Epithelial cell of proximal tubule (primary cell): Measurements from ENCODE around the gene LIM2. TPM values are rescaled to one million over a fixed set of nuclear protein-coding genes. Genes with fewer than 3 reads are reported as not detected.

Source experiments
- DNase-seq: peaks from one replicate; pipeline ENCODE4 v3.0.0-alpha.2; 2011; ENCODE audit warnings: low read depth
- H3K4me3 ChIP-seq: 2 replicates; pipeline ENCODE4 v1.5.1; 2011; ENCODE audit warnings: low read depth, mild to moderate bottlenecking, low read length
- CTCF ChIP-seq: conservative IDR thresholded peaks from 2 replicates; pipeline ENCODE4 v1.5.1; 2012; ENCODE audit warnings: low read depth, mild to moderate bottlenecking, low read length
- total RNA-seq: library from RNA; depleted of rRNA; stranded (reverse); fragments of >200 nt; gene quantifications from 2 replicates; pipeline ENCODE4 v1.2.3, GENCODE V29; 2015

LIM2 gene
- total RNA-seq, result not detected in 2 replicates

- TF ChIP-seq CTCF, result no peak
- H3K4me3 ChIP-seq, result no peak within 1 kb of the TSS
- DNase-seq, result no peak
These were observed at the start of gene LIM2 for GRCh38 chr19:51387924-51388389. LIM2 (minus strand) TSS chr19:51387974; CDS start chr19:51387443, 531 bp downstream.

- H3K4me3 ChIP-seq, result no peak overlapping the region
- no peak for TF ChIP-seq CTCF
- no peak for DNase-seq
These were observed 46.7 kb upstream of the LIM2 start for GRCh38 chr19:51434456-51434855.

GRCh38 chr19:51433043-51433442 is 45.3 kb upstream of the LIM2 start:
- TF ChIP-seq CTCF, result no peak
- no peak for DNase-seq
- no peak overlapping the region for H3K4me3 ChIP-seq

- DNase-seq, result no peak
- TF ChIP-seq CTCF, result no peak
- H3K4me3 ChIP-seq, result no peak overlapping the region
These were observed 43.4 kb upstream of the LIM2 start for GRCh38 chr19:51431124-51431523.

- TF ChIP-seq CTCF, result no peak
- DNase-seq, result no peak
- H3K4me3 ChIP-seq, result no peak overlapping the region
These were observed 42.4 kb upstream of the LIM2 start for GRCh38 chr19:51430221-51430620.

GRCh38 chr19:51427201-51427600 is 39.4 kb upstream of the LIM2 start:
- H3K4me3 ChIP-seq, result no peak overlapping the region
- TF ChIP-seq CTCF, result no peak
- DNase-seq, result no peak

- DNase-seq, result no peak
- no peak overlapping the region for H3K4me3 ChIP-seq
These were observed 34.3 kb upstream of the LIM2 start for GRCh38 chr19:51422053-51422448.

More at GRCh38 chr19:51422053-51422448, 34.3 kb upstream of the LIM2 start:
- peak; percentile 92 for TF ChIP-seq CTCF
